Metanephros (tissue), 2 donors: Measurements from ENCODE around the gene SYTL5. TPM values are rescaled to one million over a fixed set of nuclear protein-coding genes. Genes with fewer than 3 reads are reported as not detected.

ENCODE experiments used
- small RNA-seq: library from RNA; depleted of rRNA; stranded (forward); fragments of <200 nt; gene quantifications from one replicate; pipeline ENCODE3, GENCODE V24; 2014; ENCODE audit warnings: low replicate concordance
- total RNA-seq: library from RNA; depleted of rRNA; stranded (reverse); fragments of >200 nt; gene quantifications from one replicate; pipeline ENCODE4 v1.2.3, GENCODE V29; 2014

SYTL5 gene
- total RNA-seq: 1.6 TPM

DNA sequence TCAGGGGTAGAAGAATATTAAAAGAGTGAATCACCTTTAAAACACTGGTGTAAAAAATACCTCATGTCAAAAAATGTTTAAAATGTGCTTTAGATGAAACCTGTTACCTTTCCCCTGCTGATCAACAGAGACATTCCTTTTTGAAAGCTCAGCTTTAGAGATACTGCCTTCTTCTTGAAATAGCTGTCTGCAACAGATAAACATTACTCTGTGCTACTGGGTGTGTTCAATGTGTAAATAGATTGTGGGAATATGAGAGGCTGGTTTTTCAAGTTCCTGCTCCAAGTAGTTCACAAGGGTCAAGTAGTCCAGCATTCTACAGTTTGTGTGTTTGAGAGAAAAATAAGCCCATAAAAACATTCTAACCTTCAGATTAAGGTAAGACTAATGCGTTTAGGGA lies at the start of gene SYTL5:
Gene SYTL5, plus strand, starts transcription at position 263 of the 400 bp plus-strand sequence. CDS start 27,337 bp downstream, outside the sequence.

Small RNA genes lying within 50 kb of the gene (small RNA-seq; reads per million reads assigned to genes)
- gene MIR548AJ2: not detected

Other genes with a start within 250 kb of the SYTL5 start
- 27.5 TPM for gene CYBB, start 226.5 kb upstream of the SYTL5 start, total RNA-seq
- 23.1 TPM for gene DYNLT3, start 159.0 kb upstream of the SYTL5 start, total RNA-seq
- 22.0 TPM for gene SRPX, start 214.3 kb downstream of the SYTL5 start, total RNA-seq